ENCODE data around the gene RCL1.

GRCh38 chr9:4892501-4893194, 99.9 kb downstream of the RCL1 start:
- TF ChIP-seq, protein P1, sequence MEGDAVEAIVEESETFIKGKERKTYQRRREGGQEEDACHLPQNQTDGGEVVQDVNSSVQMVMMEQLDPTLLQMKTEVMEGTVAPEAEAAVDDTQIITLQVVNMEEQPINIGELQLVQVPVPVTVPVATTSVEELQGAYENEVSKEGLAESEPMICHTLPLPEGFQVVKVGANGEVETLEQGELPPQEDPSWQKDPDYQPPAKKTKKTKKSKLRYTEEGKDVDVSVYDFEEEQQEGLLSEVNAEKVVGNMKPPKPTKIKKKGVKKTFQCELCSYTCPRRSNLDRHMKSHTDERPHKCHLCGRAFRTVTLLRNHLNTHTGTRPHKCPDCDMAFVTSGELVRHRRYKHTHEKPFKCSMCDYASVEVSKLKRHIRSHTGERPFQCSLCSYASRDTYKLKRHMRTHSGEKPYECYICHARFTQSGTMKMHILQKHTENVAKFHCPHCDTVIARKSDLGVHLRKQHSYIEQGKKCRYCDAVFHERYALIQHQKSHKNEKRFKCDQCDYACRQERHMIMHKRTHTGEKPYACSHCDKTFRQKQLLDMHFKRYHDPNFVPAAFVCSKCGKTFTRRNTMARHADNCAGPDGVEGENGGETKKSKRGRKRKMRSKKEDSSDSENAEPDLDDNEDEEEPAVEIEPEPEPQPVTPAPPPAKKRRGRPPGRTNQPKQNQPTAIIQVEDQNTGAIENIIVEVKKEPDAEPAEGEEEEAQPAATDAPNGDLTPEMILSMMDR (IDR thresholded peaks at IDR 0.05): no peak
- no peak for TF ChIP-seq POLR2A (IDR thresholded peaks at IDR 0.05)

Measured in uterus (tissue), 2 donors.